Medulla oblongata (tissue), 1 donor: ENCODE data around the gene ME3.
A peak's percentile ranks its signal among the peaks of the same experiment; 100 is the strongest.

Experiments
- DNase-seq: peaks from one replicate; pipeline ENCODE4 v3.0.0-alpha.2; 2015; ENCODE audit errors: extremely low spot score

The ME3 gene

GRCh38 chr11:86672007-86672621, at the start of gene ME3:
Gene ME3, minus strand, starts transcription at chr11:86672616.
- DNase-seq: peak; percentile 63

- DNase-seq: no peak
Observed at GRCh38 chr11:86722006-86722405, 49.6 kb upstream of the ME3 start.

- DNase-seq: no peak
Observed at GRCh38 chr11:86720546-86720945, 48.1 kb upstream of the ME3 start.

- DNase-seq: no peak
Observed at GRCh38 chr11:86719781-86720463, 47.5 kb upstream of the ME3 start.

GRCh38 chr11:86718999-86719398, 46.6 kb upstream of the ME3 start:
- DNase-seq: no peak

- DNase-seq: no peak
Observed at GRCh38 chr11:86718521-86718920, 46.1 kb upstream of the ME3 start.

- no peak for DNase-seq
Observed at GRCh38 chr11:86717817-86718501, 45.5 kb upstream of the ME3 start.

GRCh38 chr11:86715611-86716010, 43.2 kb upstream of the ME3 start:
- no peak for DNase-seq

- no peak for DNase-seq
Observed at GRCh38 chr11:86713552-86713951, 41.1 kb upstream of the ME3 start.

GRCh38 chr11:86710936-86711335, 38.5 kb upstream of the ME3 start:
- no peak for DNase-seq

- DNase-seq: no peak
Observed at GRCh38 chr11:86708669-86709068, 36.3 kb upstream of the ME3 start.

GRCh38 chr11:86706338-86707131, 34.1 kb upstream of the ME3 start:
- DNase-seq: no peak

GRCh38 chr11:86704710-86705109, 32.3 kb upstream of the ME3 start:
- no peak for DNase-seq

GRCh38 chr11:86703987-86704386, 31.6 kb upstream of the ME3 start:
- DNase-seq: no peak

- no peak for DNase-seq
Observed at GRCh38 chr11:86702220-86702983, 30.0 kb upstream of the ME3 start.

GRCh38 chr11:86699040-86699791, 26.8 kb upstream of the ME3 start:
- no peak for DNase-seq

GRCh38 chr11:86698639-86699038, 26.2 kb upstream of the ME3 start:
- no peak for DNase-seq

- DNase-seq: no peak
Observed at GRCh38 chr11:86696451-86696850, 24.0 kb upstream of the ME3 start.

- no peak for DNase-seq
Observed at GRCh38 chr11:86696004-86696403, 23.6 kb upstream of the ME3 start.

GRCh38 chr11:86695373-86695772, 23.0 kb upstream of the ME3 start:
- no peak for DNase-seq

- DNase-seq: no peak
Observed at GRCh38 chr11:86693518-86693917, 21.1 kb upstream of the ME3 start.
